SK-N-MC (cell line): ENCODE data around the gene FAM20C.

ENCODE experiments used
- DNase-seq: peaks from one replicate; pipeline ENCODE4 v3.0.0-alpha.2; 2011; ENCODE audit warnings: low read depth, low spot score
- H3K27ac ChIP-seq: fragments of 200-600 bp; sonication (generic); 2 replicates; pipeline ENCODE4 v1.5.1; 2016; ENCODE audit warnings: mixed run types
- H3K36me3 ChIP-seq: fragments of 200-600 bp; sonication (generic); 2 replicates; pipeline ENCODE4 v1.6.1; 2017; ENCODE audit warnings: antibody characterized with exemption, low read length, mixed read lengths; ENCODE audit not compliant: insufficient read depth
- H3K4me3 ChIP-seq: fragments of 200-600 bp; sonication (generic); 2 replicates; pipeline ENCODE4 v1.5.1; 2016
- H3K9ac ChIP-seq: fragments of 200-600 bp; sonication (generic); 2 replicates; pipeline ENCODE4 v1.8.0; 2017; ENCODE audit warnings: mixed run types, mixed read lengths; ENCODE audit not compliant: insufficient read length
- H3K9me3 ChIP-seq: fragments of 200-600 bp; sonication (generic); 2 replicates; pipeline ENCODE4 v1.6.1; 2017; ENCODE audit warnings: low read depth, mild to moderate bottlenecking, antibody characterized with exemption, low read length, moderate library complexity, mixed read lengths
- EZH2 ChIP-seq: fragments of 200-600 bp; sonication (generic); IDR thresholded peaks from one replicate; pipeline ENCODE4 v1.6.1; 2017; ENCODE audit warnings: antibody characterized with exemption
- FOXP2 ChIP-seq: optimal IDR thresholded peaks from 2 replicates; pipeline ENCODE3; 2011; ENCODE audit warnings: mild to moderate bottlenecking, moderate library complexity; ENCODE audit not compliant: insufficient read depth; ENCODE audit errors: extremely low read length, control extremely low read depth
- POLR2AphosphoS5 ChIP-seq: IDR thresholded peaks from 2 replicates; pipeline ENCODE4 v1.6.1; 2012; ENCODE audit warnings: mild to moderate bottlenecking, low read depth, low read length, borderline replicate concordance

Gene FAM20C

GRCh38 chr7:221978-222715, 29.8 kb downstream of the FAM20C start:
- no peak overlapping the region for H3K9ac ChIP-seq
- DNase-seq: no peak
- TF ChIP-seq POLR2AphosphoS5: no peak
- no peak for TF ChIP-seq FOXP2
- TF ChIP-seq EZH2: no peak
- no peaks in the 10 kb centered on the region for H3K9me3 ChIP-seq
- H3K36me3 ChIP-seq: no peaks in the 10 kb centered on the region
- H3K27ac ChIP-seq: no peak overlapping the region
- no peak overlapping the region for H3K4me3 ChIP-seq

GRCh38 chr7:222716-223041, 30.3 kb downstream of the FAM20C start:
- no peak overlapping the region for H3K27ac ChIP-seq
- H3K9ac ChIP-seq: no peak overlapping the region
- H3K36me3 ChIP-seq: no peaks in the 10 kb centered on the region
- H3K9me3 ChIP-seq: no peaks in the 10 kb centered on the region
- DNase-seq: no peak
- no peak for TF ChIP-seq FOXP2
- H3K4me3 ChIP-seq: no peak overlapping the region

GRCh38 chr7:223118-223800, 30.9 kb downstream of the FAM20C start:
- H3K9me3 ChIP-seq: no peaks in the 10 kb centered on the region
- no peak overlapping the region for H3K4me3 ChIP-seq
- no peak overlapping the region for H3K9ac ChIP-seq
- DNase-seq: no peak
- no peak overlapping the region for H3K27ac ChIP-seq
- TF ChIP-seq FOXP2 (no peak), EZH2 (no peak), POLR2AphosphoS5 (no peak)
- H3K36me3 ChIP-seq: no peaks in the 10 kb centered on the region

GRCh38 chr7:223861-224260, 31.5 kb downstream of the FAM20C start:
- Histone ChIP-seq H3K27ac (no peak overlapping the region), H3K36me3 (no peaks in the 10 kb centered on the region), H3K9ac (no peak overlapping the region), H3K9me3 (no peaks in the 10 kb centered on the region), H3K4me3 (no peak overlapping the region)
- no peak for DNase-seq
- TF ChIP-seq EZH2: no peak
- no peak for TF ChIP-seq FOXP2
- no peak for TF ChIP-seq POLR2AphosphoS5

- Histone ChIP-seq H3K9me3 (no peaks in the 10 kb centered on the region), H3K9ac (no peak overlapping the region), H3K27ac (no peak overlapping the region), H3K4me3 (no peak overlapping the region), H3K36me3 (no peaks in the 10 kb centered on the region)
- DNase-seq: no peak
- TF ChIP-seq POLR2AphosphoS5: no peak
- no peak for TF ChIP-seq FOXP2
- TF ChIP-seq EZH2: no peak
Observed at GRCh38 chr7:226281-226895, 34.0 kb downstream of the FAM20C start.

GRCh38 chr7:227926-228325, 35.6 kb downstream of the FAM20C start:
- no peak overlapping the region for H3K9ac ChIP-seq

GRCh38 chr7:228610-229009, 36.2 kb downstream of the FAM20C start:
- H3K27ac ChIP-seq: no peak overlapping the region

More at GRCh38 chr7:227926-228325, 35.6 kb downstream of the FAM20C start:
- no peaks in the 10 kb centered on the region for H3K36me3 ChIP-seq
- no peak for DNase-seq
- no peaks in the 10 kb centered on the region for H3K9me3 ChIP-seq
- H3K27ac ChIP-seq: no peak overlapping the region
- no peak for TF ChIP-seq POLR2AphosphoS5
- no peak for TF ChIP-seq EZH2
- TF ChIP-seq FOXP2: no peak
- H3K4me3 ChIP-seq: no peak overlapping the region

GRCh38 chr7:229184-229964, 37.0 kb downstream of the FAM20C start:
- no peak overlapping the region for H3K27ac ChIP-seq
- no peaks in the 10 kb centered on the region for H3K9me3 ChIP-seq
- H3K9ac ChIP-seq: no peak overlapping the region
- no peak for DNase-seq
- TF ChIP-seq FOXP2 (no peak), POLR2AphosphoS5 (no peak), EZH2 (no peak)
- no peaks in the 10 kb centered on the region for H3K36me3 ChIP-seq
- H3K4me3 ChIP-seq: no peak overlapping the region

More at GRCh38 chr7:228610-229009, 36.2 kb downstream of the FAM20C start:
- H3K9ac ChIP-seq: no peak overlapping the region
- no peak for DNase-seq
- TF ChIP-seq FOXP2 (no peak), POLR2AphosphoS5 (no peak), EZH2 (no peak)
- no peak overlapping the region for H3K4me3 ChIP-seq
- H3K36me3 ChIP-seq: no peaks in the 10 kb centered on the region
- H3K9me3 ChIP-seq: no peaks in the 10 kb centered on the region
